Tibial nerve (tissue), 4 donors: Measurements from ENCODE around the gene SLIT3. TPM values are rescaled to one million over a fixed set of nuclear protein-coding genes. Genes with fewer than 3 reads are reported as not detected.

Experiments
- DNase-seq, 2 donors: peaks; one replicate each; pipeline ENCODE4 v3.0.0-alpha.2; 2019; ENCODE audit warnings: low spot score in 2 of 2
- H3K27ac ChIP-seq, 4 donors: fragments of 200-600 bp; sonication (generic) in 3 of 4; one replicate each; pipeline ENCODE4 v1.5.1; 2017 to 2019; ENCODE audit warnings: mild to moderate bottlenecking in 1 of 4
- H3K27me3 ChIP-seq, 2 donors: fragments of 200-600 bp; sonication (generic) in 1 of 2; one replicate each; pipeline versions ENCODE4 v1.5.1 to v1.6.0; 2017 to 2019
- H3K36me3 ChIP-seq, 3 donors: fragments of 200-600 bp; sonication (generic); one replicate each; pipeline ENCODE4 v1.5.1; 2018 to 2019
- H3K4me1 ChIP-seq, 4 donors: fragments of 200-600 bp; sonication (generic) in 3 of 4; one replicate each; pipeline ENCODE4 v1.5.1; 2017 to 2019
- H3K4me3 ChIP-seq, 4 donors: fragments of 200-600 bp; sonication (generic) in 3 of 4; one replicate each; pipeline ENCODE4 v1.5.1; 2017 to 2019; ENCODE audit warnings: mild to moderate bottlenecking in 1 of 4, moderate library complexity in 1 of 4
- H3K9me3 ChIP-seq, 4 donors: fragments of 200-600 bp; sonication (generic) in 3 of 4; one replicate each; pipeline ENCODE4 v1.5.1; 2017 to 2019
- CTCF ChIP-seq, 5 experiments: fragments of 200-600 bp in 3 of 5; fragments of 450-650 bp in 2 of 5; sonication (generic) in 3 of 5; IDR thresholded peaks; one replicate each; pipeline ENCODE4 v1.5.1; 2016 to 2019; ENCODE audit warnings: antibody characterized with exemption in 5 of 5, mild to moderate bottlenecking in 3 of 5, moderate library complexity in 2 of 5
- EP300 ChIP-seq, 2 donors: sonication (generic); formaldehyde crosslinking; IDR thresholded peaks; one replicate each; pipeline ENCODE4 v1.6.1; 2017; ENCODE audit warnings: antibody characterized with exemption in 2 of 2, mild to moderate bottlenecking in 1 of 2
- POLR2A ChIP-seq, 2 donors: fragments of 450-650 bp; IDR thresholded peaks; one replicate each; pipeline ENCODE4 v1.6.1; 2017; ENCODE audit warnings: antibody characterized with exemption in 2 of 2, mild to moderate bottlenecking in 2 of 2, moderate library complexity in 2 of 2
- WGBS, 2 donors: methylation state at CpG; one replicate each; pipeline ENCODE4 v1.1.5; 2018; 5-methylcytosine and 5-hydroxymethylcytosine counted together
- total RNA-seq, 4 donors: library from RNA; depleted of rRNA; stranded (reverse); fragments of >200 nt; gene quantifications; one replicate each; pipeline ENCODE4 v1.1.0, GENCODE V29; 2016

Gene SLIT3
- total RNA-seq, 4 donors from 2014 or later: 16.6 to 39.0 (median 20.2) TPM

- Histone ChIP-seq H3K36me3 (no peaks in the 10 kb centered on the region), H3K9me3 (peaks cover 0 to under 1% (median 0%) of the 10 kb centered on the region in 4 donors), H3K27me3 (no peaks in the 10 kb centered on the region), H3K27ac (no peak overlapping the region), H3K4me3 (no peak overlapping the region), H3K4me1 (peaks cover 0 to 34% (median 0%) of the 10 kb centered on the region in 4 donors)
- DNase-seq: no peak
- TF ChIP-seq CTCF (IDR thresholded peaks at IDR 0.05): no peak
- no peak for TF ChIP-seq POLR2A (IDR thresholded peaks at IDR 0.05)
- TF ChIP-seq EP300 (IDR thresholded peaks at IDR 0.05): no peak
- WGBS, 2 donors: 44 to 51% methylated on average over 1 of the region's 1 CpG
These were observed 205.0 kb downstream of the SLIT3 start for GRCh38 chr5:169095976-169096375.

GRCh38 chr5:169095410-169095960 is 205.5 kb downstream of the SLIT3 start:
- TF ChIP-seq POLR2A (IDR thresholded peaks at IDR 0.05) (no peak), EP300 (IDR thresholded peaks at IDR 0.05) (no peak), CTCF (IDR thresholded peaks at IDR 0.05) (no peak)
- Histone ChIP-seq H3K27ac (no peak overlapping the region), H3K27me3 (no peaks in the 10 kb centered on the region), H3K9me3 (peaks cover 0 to 6% (median 0%) of the 10 kb centered on the region in 4 donors), H3K4me3 (no peak overlapping the region), H3K36me3 (no peaks in the 10 kb centered on the region), H3K4me1 (peaks cover 0 to 29% (median 0%) of the 10 kb centered on the region in 4 donors)
- DNase-seq: no peak
- WGBS, 2 donors: 78 to 82% methylated on average over 4 of the region's 4 CpGs

DNA sequence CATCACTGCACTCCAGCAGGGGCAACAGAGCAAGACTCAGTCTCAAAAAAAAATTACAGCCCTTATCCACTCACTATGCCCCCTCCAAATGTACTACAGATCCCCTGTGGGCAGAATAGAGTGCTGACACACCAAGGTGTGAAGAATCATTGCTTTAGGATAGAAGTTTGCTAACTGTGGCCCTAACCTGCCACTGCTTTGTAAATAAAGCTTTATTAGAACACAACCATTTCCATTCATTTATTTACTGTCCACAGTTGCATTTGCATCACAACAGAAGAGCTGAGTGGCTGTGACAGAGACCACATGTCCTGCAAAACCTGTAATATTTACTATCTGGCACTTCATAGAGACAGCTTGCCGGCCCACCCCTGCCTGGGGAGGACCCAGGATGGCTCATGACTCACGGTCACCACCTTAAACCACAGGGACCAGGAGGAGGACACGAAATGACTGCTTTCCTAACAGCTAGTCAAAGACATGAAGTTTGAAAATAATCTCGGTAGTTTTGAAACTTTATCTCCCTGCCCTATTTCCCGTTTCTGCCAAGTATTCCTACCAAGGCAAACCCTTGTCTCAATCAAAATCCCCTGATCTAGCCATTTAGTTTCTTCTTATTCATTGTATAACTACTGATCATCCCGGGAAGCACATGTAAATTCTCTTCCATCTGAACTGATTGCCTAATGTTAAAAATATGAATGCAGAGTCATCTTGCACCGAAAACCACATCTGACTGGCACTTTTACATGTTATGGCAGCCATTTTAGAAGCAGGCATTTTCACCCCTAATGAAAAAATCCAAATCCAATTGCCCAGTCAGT is 206.1 kb downstream of the SLIT3 start:
- no peaks in the 10 kb centered on the region for H3K36me3 ChIP-seq
- H3K9me3 ChIP-seq: peaks cover 0 to 11% (median 0%) of the 10 kb centered on the region in 4 donors
- peaks cover 0 to 25% (median 0%) of the 10 kb centered on the region in 4 donors for H3K4me1 ChIP-seq
- no peaks in the 10 kb centered on the region for H3K27me3 ChIP-seq
- no peak overlapping the region for H3K27ac ChIP-seq
- DNase-seq: no peak
- 71 to 78% methylated on average over 7 of the region's 7 CpGs for WGBS, 2 donors
- H3K4me3 ChIP-seq: no peak overlapping the region
- TF ChIP-seq POLR2A (IDR thresholded peaks at IDR 0.05) (no peak), EP300 (IDR thresholded peaks at IDR 0.05) (no peak)

DNA sequence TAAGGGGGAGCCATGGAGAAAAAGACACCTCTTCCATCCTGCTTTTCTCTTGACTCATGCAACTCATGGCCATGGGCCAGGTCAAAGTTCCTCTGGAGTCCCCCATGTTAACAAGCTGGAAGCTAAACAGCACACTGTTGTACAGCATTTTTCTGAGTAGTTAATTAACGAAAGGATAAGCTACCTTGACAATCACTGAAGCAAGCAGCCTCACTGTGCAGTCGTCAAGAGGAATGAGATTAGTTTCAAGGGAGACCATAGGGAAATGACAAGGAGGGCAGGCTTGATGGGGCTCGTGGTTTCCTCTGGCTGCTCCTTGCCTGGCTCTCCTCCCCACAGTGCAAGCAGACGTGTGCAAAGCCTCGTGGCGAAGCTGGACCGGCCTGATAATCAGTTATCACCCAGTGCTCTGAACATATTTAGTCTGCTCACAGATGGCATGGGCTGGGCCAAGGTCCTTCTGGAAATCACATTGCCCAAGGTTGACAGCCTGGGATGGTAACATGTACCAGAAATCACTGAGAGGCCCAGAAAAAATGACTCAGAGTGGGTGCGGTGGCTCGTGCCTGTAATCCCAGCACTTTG is 209.5 kb downstream of the SLIT3 start:
- Histone ChIP-seq H3K4me1 (no peaks in the 10 kb centered on the region), H3K27me3 (no peaks in the 10 kb centered on the region), H3K4me3 (no peak overlapping the region), H3K36me3 (no peaks in the 10 kb centered on the region), H3K27ac (no peak overlapping the region), H3K9me3 (peaks cover 0 to 11% (median 0%) of the 10 kb centered on the region in 4 donors)
- 89 to 91% methylated on average over 9 of the region's 9 CpGs for WGBS, 2 donors
- no peak for DNase-seq
- TF ChIP-seq CTCF (IDR thresholded peaks at IDR 0.05) (no peak), POLR2A (IDR thresholded peaks at IDR 0.05) (no peak), EP300 (IDR thresholded peaks at IDR 0.05) (no peak)

GRCh38 chr5:169089343-169089742 is 211.6 kb downstream of the SLIT3 start:
- H3K36me3 ChIP-seq: no peaks in the 10 kb centered on the region
- 90 to 94% methylated on average over 3 of the region's 3 CpGs for WGBS, 2 donors

More at GRCh38 chr5:169089343-169089742, 211.6 kb downstream of the SLIT3 start:
- TF ChIP-seq CTCF (IDR thresholded peaks at IDR 0.05): no peak
- no peak for TF ChIP-seq POLR2A (IDR thresholded peaks at IDR 0.05)
- TF ChIP-seq EP300 (IDR thresholded peaks at IDR 0.05): no peak
- Histone ChIP-seq H3K27me3 (no peaks in the 10 kb centered on the region), H3K4me3 (no peak overlapping the region), H3K4me1 (no peaks in the 10 kb centered on the region), H3K27ac (no peak overlapping the region), H3K9me3 (peaks cover 0 to 11% (median 0%) of the 10 kb centered on the region in 4 donors)
- no peak for DNase-seq
